DND-41 (cell line): ENCODE results near the gene SAT2.

Experiments
- CTCF ChIP-seq: IDR thresholded peaks from 2 replicates; pipeline ENCODE4 v1.5.1; 2012; ENCODE audit warnings: borderline replicate concordance, low read length, moderate library complexity, mild to moderate bottlenecking; ENCODE audit not compliant: poor library complexity, severe bottlenecking; ENCODE audit errors: extremely low read depth
- EZH2 ChIP-seq: IDR thresholded peaks from 3 replicates; pipeline ENCODE4 v1.6.1; 2012; ENCODE audit warnings: borderline replicate concordance, low read depth, mild to moderate bottlenecking, moderate library complexity, low read length, inconsistent platforms; ENCODE audit not compliant: severe bottlenecking

- no peak for TF ChIP-seq CTCF
- TF ChIP-seq EZH2: no peak
Measured at GRCh38 chr17:7592422-7593021, 35.1 kb downstream of the SAT2 start.
